ENCODE measurements around the gene RNF13. TPM values are rescaled to one million over a fixed set of nuclear protein-coding genes. Genes with fewer than 3 reads are reported as not detected.
"Not testable (repeated sequence)": the region's sequence is repeated elsewhere in the genome, so short reads cannot be mapped to it uniquely, and the experiment has no call there.

Gene RNF13
- total and polyA plus RNA-seq, 4 donors, result 56.1 to 85.8 (median 70.8) TPM

GRCh38 chr3:149920119-149920518 is 107.1 kb downstream of the RNF13 start:
- Histone ChIP-seq H3K36me3 (ENCODE audit: control insufficient read depth in 1 of 2, insufficient read depth in 2 of 2, low read length in 1 of 2) (no peaks in the 10 kb centered on the region), H3K4me3 (ENCODE audit: low read length in 2 of 2) (no peak overlapping the region), H3K27ac (ENCODE audit: low read depth in 1 of 2, low read length in 2 of 2) (no peak overlapping the region), H3K27me3 (ENCODE audit: control insufficient read depth in 1 of 2, insufficient read depth in 2 of 2, low read length in 1 of 2) (no peaks in the 10 kb centered on the region), H3K9me3 (ENCODE audit: control insufficient read depth, low read length) (no peaks in the 10 kb centered on the region), H3K4me1 (ENCODE audit: control insufficient read depth in 1 of 2, insufficient read depth in 2 of 2, low read length in 2 of 2) (no peaks in the 10 kb centered on the region)
- no peak for ATAC-seq (ENCODE audit: low FRiP score)
- no peak for DNase-seq
- 90 to 91% methylated on average over 3 of the region's 3 CpGs for WGBS, 2 donors
- intact Hi-C loops (cut with DNase I), result no loop called here

GRCh38 chr3:149933008-149933407 is 120.0 kb downstream of the RNF13 start:
- Histone ChIP-seq H3K4me3 (ENCODE audit: low read length in 2 of 2) (no peak overlapping the region), H3K9me3 (ENCODE audit: control insufficient read depth, low read length) (no peaks in the 10 kb centered on the region), H3K36me3 (ENCODE audit: control insufficient read depth in 1 of 2, insufficient read depth in 2 of 2, low read length in 1 of 2) (no peaks in the 10 kb centered on the region), H3K27ac (ENCODE audit: low read depth in 1 of 2, low read length in 2 of 2) (no peak overlapping the region), H3K27me3 (ENCODE audit: control insufficient read depth in 1 of 2, insufficient read depth in 2 of 2, low read length in 1 of 2) (no peaks in the 10 kb centered on the region), H3K4me1 (ENCODE audit: control insufficient read depth in 1 of 2, insufficient read depth in 2 of 2, low read length in 2 of 2) (peaks cover 0 to 3% of the 10 kb centered on the region in 2 donors)
- no peak for DNase-seq
- ATAC-seq (ENCODE audit: low FRiP score), result peak; percentile 45
- WGBS, 2 donors, result 99 to 100% methylated on average over 1 of the region's 1 CpG
- intact Hi-C loops (cut with DNase I), result loop anchor here in 1 of 2 donors (10.0 kb wide), 1 partner anchor 562 kb away; no protein-coding TSS in a partner anchor

- Histone ChIP-seq H3K4me3 (ENCODE audit: low read length in 2 of 2) (no peak overlapping the region), H3K36me3 (ENCODE audit: control insufficient read depth in 1 of 2, insufficient read depth in 2 of 2, low read length in 1 of 2) (no peaks in the 10 kb centered on the region), H3K4me1 (ENCODE audit: control insufficient read depth in 1 of 2, insufficient read depth in 2 of 2, low read length in 2 of 2) (peaks cover under 1 to 3% of the 10 kb centered on the region in 2 donors), H3K9me3 (ENCODE audit: control insufficient read depth, low read length) (no peaks in the 10 kb centered on the region), H3K27ac (ENCODE audit: low read depth in 1 of 2, low read length in 2 of 2) (no peak overlapping the region), H3K27me3 (ENCODE audit: control insufficient read depth in 1 of 2, insufficient read depth in 2 of 2, low read length in 1 of 2) (no peaks in the 10 kb centered on the region)
- intact Hi-C loops (cut with DNase I), result loop anchor here in 1 of 2 donors (10.0 kb wide), 1 partner anchor 561 kb away; no protein-coding TSS in a partner anchor
- DNase-seq (no peak), ATAC-seq (ENCODE audit: low FRiP score) (no peak)
Measured at GRCh38 chr3:149933858-149934257, 120.8 kb downstream of the RNF13 start.

- intact Hi-C loops (cut with DNase I), result loop anchor here in 1 of 2 donors (10.0 kb wide), 1 partner anchor 560 kb away; no protein-coding TSS in a partner anchor
- ATAC-seq (ENCODE audit: low FRiP score), result peak; percentile 85
- H3K4me3 ChIP-seq (ENCODE audit: low read length in 2 of 2), result no peak overlapping the region
Measured at GRCh38 chr3:149934524-149934923, 121.5 kb downstream of the RNF13 start.

GRCh38 chr3:149936812-149937230 is 123.8 kb downstream of the RNF13 start:
- Histone ChIP-seq H3K36me3 (ENCODE audit: control insufficient read depth in 1 of 2, insufficient read depth in 2 of 2, low read length in 1 of 2) (no peaks in the 10 kb centered on the region), H3K4me1 (ENCODE audit: control insufficient read depth in 1 of 2, insufficient read depth in 2 of 2, low read length in 2 of 2) (peaks cover 5 to 8% of the 10 kb centered on the region in 2 donors), H3K27ac (ENCODE audit: low read depth in 1 of 2, low read length in 2 of 2) (peak overlapping the region in 1 of 2 donors; percentile 8), H3K4me3 (ENCODE audit: low read length in 2 of 2) (no peak overlapping the region), H3K9me3 (ENCODE audit: control insufficient read depth, low read length) (no peaks in the 10 kb centered on the region), H3K27me3 (ENCODE audit: control insufficient read depth in 1 of 2, insufficient read depth in 2 of 2, low read length in 1 of 2) (no peaks in the 10 kb centered on the region)
- peak; percentile 75 for ATAC-seq (ENCODE audit: low FRiP score)
- WGBS, 2 donors, result 32% methylated on average over 7 of the region's 7 CpGs
- intact Hi-C loops (cut with DNase I), result loop anchor here in 1 of 2 donors (10.0 kb wide), 1 partner anchor 558 kb away; no protein-coding TSS in a partner anchor
- peak in 1 of 2 donors; percentile 57 for DNase-seq

More at GRCh38 chr3:149934524-149934923, 121.5 kb downstream of the RNF13 start:
- Histone ChIP-seq H3K4me1 (ENCODE audit: control insufficient read depth in 1 of 2, insufficient read depth in 2 of 2, low read length in 2 of 2) (peaks cover 5 to 8% of the 10 kb centered on the region in 2 donors), H3K36me3 (ENCODE audit: control insufficient read depth in 1 of 2, insufficient read depth in 2 of 2, low read length in 1 of 2) (no peaks in the 10 kb centered on the region), H3K27ac (ENCODE audit: low read depth in 1 of 2, low read length in 2 of 2) (no peak overlapping the region), H3K27me3 (ENCODE audit: control insufficient read depth in 1 of 2, insufficient read depth in 2 of 2, low read length in 1 of 2) (no peaks in the 10 kb centered on the region), H3K9me3 (ENCODE audit: control insufficient read depth, low read length) (no peaks in the 10 kb centered on the region)
- peak in 1 of 2 donors; percentile 76 for DNase-seq

GRCh38 chr3:149938392-149939055 is 125.5 kb downstream of the RNF13 start:
- ATAC-seq (ENCODE audit: low FRiP score); H3K4me3 ChIP-seq (ENCODE audit: low read length in 2 of 2); H3K36me3 ChIP-seq (ENCODE audit: control insufficient read depth in 1 of 2, insufficient read depth in 2 of 2, low read length in 1 of 2); H3K4me1 ChIP-seq (ENCODE audit: control insufficient read depth in 1 of 2, insufficient read depth in 2 of 2, low read length in 2 of 2); H3K9me3 ChIP-seq (ENCODE audit: control insufficient read depth, low read length); H3K27ac ChIP-seq (ENCODE audit: low read depth in 1 of 2, low read length in 2 of 2); DNase-seq; H3K27me3 ChIP-seq (ENCODE audit: control insufficient read depth in 1 of 2, insufficient read depth in 2 of 2, low read length in 1 of 2): not testable (repeated sequence)
- intact Hi-C loops (cut with DNase I), result loop anchor here in 1 of 2 donors (10.0 kb wide), 1 partner anchor 556 kb away; no protein-coding TSS in a partner anchor
- 58 to 60% methylated on average over 3 of the region's 3 CpGs for WGBS, 2 donors

GRCh38 chr3:149941186-149941585 is 128.2 kb downstream of the RNF13 start:
- whole genome bisulfite sequencing, 2 donors, result 87 to 91% methylated on average over 2 of the region's 2 CpGs
- intact Hi-C loops (cut with DNase I), result no loop called here

GRCh38 chr3:149941946-149942345 is 128.9 kb downstream of the RNF13 start:
- Histone ChIP-seq H3K27me3 (ENCODE audit: control insufficient read depth in 1 of 2, insufficient read depth in 2 of 2, low read length in 1 of 2) (no peaks in the 10 kb centered on the region), H3K36me3 (ENCODE audit: control insufficient read depth in 1 of 2, insufficient read depth in 2 of 2, low read length in 1 of 2) (no peaks in the 10 kb centered on the region), H3K27ac (ENCODE audit: low read depth in 1 of 2, low read length in 2 of 2) (no peak overlapping the region), H3K4me3 (ENCODE audit: low read length in 2 of 2) (no peak overlapping the region), H3K9me3 (ENCODE audit: control insufficient read depth, low read length) (no peaks in the 10 kb centered on the region), H3K4me1 (ENCODE audit: control insufficient read depth in 1 of 2, insufficient read depth in 2 of 2, low read length in 2 of 2) (peaks cover 5% of the 10 kb centered on the region in 2 donors)
- WGBS, 2 donors, result 41 to 42% methylated on average over 1 of the region's 1 CpG
- no peak for ATAC-seq (ENCODE audit: low FRiP score)
- no peak for DNase-seq
- intact Hi-C loops (cut with DNase I), result no loop called here

More at GRCh38 chr3:149941186-149941585, 128.2 kb downstream of the RNF13 start:
- no peak for DNase-seq
- Histone ChIP-seq H3K9me3 (ENCODE audit: control insufficient read depth, low read length) (no peaks in the 10 kb centered on the region), H3K27ac (ENCODE audit: low read depth in 1 of 2, low read length in 2 of 2) (no peak overlapping the region), H3K36me3 (ENCODE audit: control insufficient read depth in 1 of 2, insufficient read depth in 2 of 2, low read length in 1 of 2) (no peaks in the 10 kb centered on the region), H3K4me3 (ENCODE audit: low read length in 2 of 2) (no peak overlapping the region), H3K27me3 (ENCODE audit: control insufficient read depth in 1 of 2, insufficient read depth in 2 of 2, low read length in 1 of 2) (no peaks in the 10 kb centered on the region), H3K4me1 (ENCODE audit: control insufficient read depth in 1 of 2, insufficient read depth in 2 of 2, low read length in 2 of 2) (peaks cover 5% of the 10 kb centered on the region in 2 donors)
- ATAC-seq (ENCODE audit: low FRiP score), result no peak

GRCh38 chr3:149942409-149942808 is 129.4 kb downstream of the RNF13 start:
- H3K9me3 ChIP-seq (ENCODE audit: control insufficient read depth, low read length), result no peaks in the 10 kb centered on the region
- H3K27ac ChIP-seq (ENCODE audit: low read depth in 1 of 2, low read length in 2 of 2), result no peak overlapping the region
- H3K4me3 ChIP-seq (ENCODE audit: low read length in 2 of 2), result no peak overlapping the region
- DNase-seq (no peak), ATAC-seq (ENCODE audit: low FRiP score) (no peak)
- no peaks in the 10 kb centered on the region for H3K36me3 ChIP-seq (ENCODE audit: control insufficient read depth in 1 of 2, insufficient read depth in 2 of 2, low read length in 1 of 2)
- H3K27me3 ChIP-seq (ENCODE audit: control insufficient read depth in 1 of 2, insufficient read depth in 2 of 2, low read length in 1 of 2), result no peaks in the 10 kb centered on the region
- intact Hi-C loops (cut with DNase I), result no loop called here
- H3K4me1 ChIP-seq (ENCODE audit: control insufficient read depth in 1 of 2, insufficient read depth in 2 of 2, low read length in 2 of 2), result peaks cover 5% of the 10 kb centered on the region in 2 donors
